Measurements from ENCODE around the gene VANGL1.

Gene VANGL1

DNA sequence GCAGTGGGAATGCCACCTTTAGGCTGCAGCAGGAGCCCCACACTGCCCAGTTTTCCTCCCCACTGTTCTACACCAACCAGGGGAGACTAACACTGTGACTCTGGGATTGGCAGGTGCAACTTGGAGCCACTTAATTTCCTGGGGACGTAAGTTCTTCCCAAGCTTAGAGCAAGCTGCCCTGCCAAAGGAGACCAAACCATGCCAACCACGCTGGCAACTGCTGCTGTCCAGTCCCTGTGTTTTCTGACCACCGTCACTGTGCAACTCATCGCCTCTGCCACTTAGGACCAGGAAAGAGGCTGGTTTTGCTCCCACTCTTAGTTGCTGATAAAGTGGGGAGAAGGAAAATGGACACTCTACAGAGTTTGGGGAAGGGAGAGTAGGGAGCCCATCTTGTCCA, 50.5 kb downstream of the VANGL1 start:
- ATAC-seq, result no peak
- Mint-ChIP-seq H3K27ac (no peak overlapping the region), H3K36me3 (no peaks in the 10 kb centered on the region), H3K4me1 (no peaks in the 10 kb centered on the region), H3K9me3 (no peaks in the 10 kb centered on the region), H3K27me3 (no peaks in the 10 kb centered on the region), H3K4me3 (no peak overlapping the region)

DNA sequence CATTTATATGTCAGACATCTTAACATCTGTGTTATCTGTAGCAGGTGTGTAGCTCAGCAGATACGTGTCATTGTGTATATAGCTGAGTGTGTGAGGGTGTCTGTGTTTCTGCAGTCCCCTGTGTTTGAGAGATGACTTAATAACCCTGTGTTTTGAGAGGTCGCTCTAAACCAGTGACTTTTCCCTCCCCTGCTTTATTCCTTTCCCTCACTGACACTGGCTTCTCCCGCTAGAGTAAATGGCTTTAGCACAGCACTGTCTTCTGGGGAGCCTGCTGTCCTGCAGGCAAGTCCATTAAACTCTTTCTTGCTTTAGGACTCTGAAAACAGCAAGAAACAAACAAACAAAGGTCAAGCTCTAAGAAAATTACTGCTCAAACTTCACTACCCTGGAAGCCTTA, 53.0 kb downstream of the VANGL1 start:
- no peak for ATAC-seq
- H3K27ac Mint-ChIP-seq, result no peak overlapping the region
- no peak overlapping the region for H3K4me3 Mint-ChIP-seq
- no peaks in the 10 kb centered on the region for H3K36me3 Mint-ChIP-seq
- no peaks in the 10 kb centered on the region for H3K27me3 Mint-ChIP-seq
- no peaks in the 10 kb centered on the region for H3K4me1 Mint-ChIP-seq
- no peaks in the 10 kb centered on the region for H3K9me3 Mint-ChIP-seq

DNA sequence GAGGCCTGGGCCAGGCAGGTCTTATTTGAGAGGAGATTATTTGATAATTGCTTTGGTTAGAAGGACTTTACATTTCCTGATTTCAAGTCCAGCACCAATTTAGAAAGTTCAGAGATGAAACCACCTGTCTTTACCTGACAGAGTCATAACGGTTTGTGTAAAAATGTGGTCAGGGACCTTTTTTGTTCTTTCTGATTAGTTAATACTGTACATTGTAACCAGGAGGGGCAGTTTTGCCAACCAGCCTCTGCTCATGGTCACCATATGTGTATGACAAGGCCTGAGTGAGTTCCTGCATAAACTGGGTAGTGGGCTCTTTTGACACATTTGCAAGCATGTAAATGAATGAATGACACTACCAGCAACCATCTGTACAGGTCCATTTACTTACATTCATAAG, 55.8 kb downstream of the VANGL1 start:
- no peaks in the 10 kb centered on the region for H3K4me1 Mint-ChIP-seq
- ATAC-seq, result no peak
- H3K27ac Mint-ChIP-seq, result no peak overlapping the region
- H3K36me3 Mint-ChIP-seq, result no peaks in the 10 kb centered on the region
- no peaks in the 10 kb centered on the region for H3K9me3 Mint-ChIP-seq
- peaks cover 8% of the 10 kb centered on the region for H3K27me3 Mint-ChIP-seq
- no peak overlapping the region for H3K4me3 Mint-ChIP-seq

DNA sequence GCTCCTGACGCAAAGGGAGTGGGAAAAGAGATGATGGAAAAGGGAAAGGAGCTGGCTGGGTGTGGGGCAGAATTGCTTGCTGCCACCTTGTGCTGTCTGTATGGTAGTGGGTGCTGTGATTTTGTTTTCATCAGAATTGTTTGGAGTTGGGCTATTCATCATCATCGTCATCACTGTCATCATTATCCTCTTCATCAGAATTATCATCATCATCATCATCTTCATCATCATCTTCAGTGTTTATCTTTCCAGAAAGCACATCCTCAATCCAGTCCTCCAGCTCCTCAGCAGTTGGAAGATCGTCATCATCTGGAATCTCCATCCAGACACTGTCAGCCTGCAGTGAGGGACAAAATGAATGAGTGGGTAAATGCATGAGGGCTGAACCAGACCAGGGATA, 59.3 kb downstream of the VANGL1 start:
- H3K27ac Mint-ChIP-seq, result no peak overlapping the region
- ATAC-seq, result no peak
- no peaks in the 10 kb centered on the region for H3K36me3 Mint-ChIP-seq
- H3K9me3 Mint-ChIP-seq, result no peaks in the 10 kb centered on the region
- H3K4me1 Mint-ChIP-seq, result no peaks in the 10 kb centered on the region
- peaks cover 8% of the 10 kb centered on the region for H3K27me3 Mint-ChIP-seq
- no peak overlapping the region for H3K4me3 Mint-ChIP-seq

GRCh38 chr1:115702959-115703358, 61.2 kb downstream of the VANGL1 start:
- Mint-ChIP-seq H3K4me1 (no peaks in the 10 kb centered on the region), H3K36me3 (no peaks in the 10 kb centered on the region), H3K27me3 (peaks cover 8% of the 10 kb centered on the region), H3K9me3 (no peaks in the 10 kb centered on the region), H3K27ac (no peak overlapping the region), H3K4me3 (no peak overlapping the region)
- ATAC-seq, result no peak

DNA sequence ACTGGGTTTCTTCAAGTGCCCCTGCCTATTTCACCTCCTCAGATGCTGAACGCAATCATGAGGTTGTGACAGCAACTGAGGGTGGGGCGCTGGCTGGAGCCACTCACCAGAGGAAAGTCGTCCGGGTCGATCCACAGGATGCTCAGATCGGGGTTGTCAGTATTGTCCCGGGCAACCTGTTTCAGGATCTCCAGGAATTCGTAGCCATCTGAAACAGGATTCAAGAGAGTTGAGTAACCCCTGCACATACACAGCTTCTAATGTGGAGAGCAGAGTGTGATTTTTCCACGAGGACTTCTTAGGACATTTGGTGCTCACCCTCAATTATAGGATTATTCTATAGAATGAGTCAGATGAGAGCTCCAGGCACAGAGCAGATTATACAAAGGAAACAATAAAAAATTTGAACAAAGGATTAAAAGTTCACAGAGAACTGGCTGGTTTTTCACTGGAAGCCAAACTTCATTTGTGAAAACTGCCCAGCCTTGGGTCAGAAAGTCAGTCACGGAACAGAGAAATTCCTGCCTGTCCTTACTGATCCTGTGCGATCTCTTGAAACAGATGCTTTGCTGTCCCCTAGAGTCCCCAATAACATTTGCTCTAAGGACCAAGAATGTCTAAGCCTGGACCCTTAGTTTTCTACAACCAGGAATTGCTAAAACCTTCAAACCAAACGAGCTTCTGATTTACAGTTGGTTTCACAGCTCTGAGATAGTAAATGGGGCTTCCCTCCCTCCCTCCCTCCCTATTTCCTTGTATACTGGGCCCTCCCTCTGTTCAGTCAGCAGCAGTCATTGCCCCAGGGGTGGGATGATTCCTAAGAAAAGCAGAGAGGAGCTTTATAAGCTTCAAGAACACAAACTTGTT, 63.5 kb downstream of the VANGL1 start:
- Mint-ChIP-seq H3K27me3 (peaks cover 22% of the 10 kb centered on the region), H3K4me1 (no peaks in the 10 kb centered on the region), H3K4me3 (no peak overlapping the region), H3K27ac (no peak overlapping the region), H3K9me3 (no peaks in the 10 kb centered on the region), H3K36me3 (no peaks in the 10 kb centered on the region)
- no peak for ATAC-seq

DNA sequence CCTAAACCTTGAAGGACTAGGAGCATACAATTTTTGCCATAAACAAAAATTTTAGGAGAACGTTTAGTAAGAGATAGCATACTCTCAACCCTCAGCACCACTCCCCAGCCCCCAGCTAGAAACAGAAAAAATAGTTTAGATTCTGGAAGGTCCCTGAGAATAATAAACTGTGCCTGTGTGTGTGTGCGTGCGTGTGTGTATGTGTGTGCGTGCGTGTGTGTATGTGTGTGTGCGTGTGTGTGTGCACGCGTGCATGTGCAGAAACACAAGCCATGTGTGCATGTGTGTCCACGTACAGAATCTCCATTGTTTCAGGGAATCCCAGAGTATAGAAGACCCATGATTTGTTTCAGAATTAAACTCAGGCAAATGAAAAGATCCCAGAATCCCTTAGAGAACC, 64.2 kb downstream of the VANGL1 start:
- Mint-ChIP-seq H3K9me3 (no peaks in the 10 kb centered on the region), H3K27me3 (peaks cover 28% of the 10 kb centered on the region), H3K36me3 (no peaks in the 10 kb centered on the region), H3K4me1 (no peaks in the 10 kb centered on the region), H3K27ac (no peak overlapping the region), H3K4me3 (no peak overlapping the region)
- ATAC-seq, result no peak

GRCh38 chr1:115706587-115707425, 65.0 kb downstream of the VANGL1 start:
- H3K4me3 Mint-ChIP-seq, result no peak overlapping the region
- no peaks in the 10 kb centered on the region for H3K36me3 Mint-ChIP-seq
- no peaks in the 10 kb centered on the region for H3K9me3 Mint-ChIP-seq
- no peak for ATAC-seq
- H3K27ac Mint-ChIP-seq, result no peak overlapping the region
- H3K4me1 Mint-ChIP-seq, result no peaks in the 10 kb centered on the region
- H3K27me3 Mint-ChIP-seq, result peaks cover 30% of the 10 kb centered on the region

GRCh38 chr1:115710859-115711624, 69.3 kb downstream of the VANGL1 start:
- no peaks in the 10 kb centered on the region for H3K36me3 Mint-ChIP-seq
- ATAC-seq, result no peak
- H3K27me3 Mint-ChIP-seq, result peaks cover 23% of the 10 kb centered on the region
- no peaks in the 10 kb centered on the region for H3K9me3 Mint-ChIP-seq
- no peaks in the 10 kb centered on the region for H3K4me1 Mint-ChIP-seq
- H3K27ac Mint-ChIP-seq, result no peak overlapping the region
- H3K4me3 Mint-ChIP-seq, result no peak overlapping the region

DNA sequence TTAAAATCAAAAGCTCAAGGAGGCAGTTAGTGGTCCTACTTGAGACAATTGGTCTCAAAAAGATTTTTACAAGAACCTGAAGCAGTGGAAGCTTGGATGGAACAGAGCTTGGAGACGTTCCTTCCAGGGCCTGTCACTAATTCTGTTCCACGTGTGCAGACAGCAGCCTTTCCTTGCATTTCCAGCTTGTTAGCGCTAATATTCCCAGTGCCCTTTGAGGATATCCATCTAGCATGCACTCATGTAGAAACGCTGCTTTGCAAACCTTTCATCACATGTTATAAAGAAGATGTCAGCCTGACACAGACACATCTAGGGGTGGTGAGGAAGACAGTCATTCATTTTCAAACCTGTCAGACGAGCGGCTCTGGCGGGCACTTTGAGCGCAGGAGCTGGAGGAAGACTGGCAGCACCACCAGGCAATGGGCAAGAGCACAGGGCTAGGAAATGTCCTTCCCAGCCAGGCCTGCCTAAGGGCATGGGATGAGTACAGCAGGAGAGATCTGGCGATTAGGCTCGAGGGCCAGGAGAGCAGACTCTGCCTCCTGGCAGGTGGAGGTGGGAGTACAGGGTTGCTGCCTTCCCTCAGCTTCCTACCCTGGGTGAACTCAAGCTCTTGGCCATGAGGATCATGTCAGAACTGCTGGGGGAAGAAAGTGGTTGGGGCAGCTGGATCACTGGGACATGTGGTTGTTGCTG, 71.3 kb downstream of the VANGL1 start:
- no peaks in the 10 kb centered on the region for H3K9me3 Mint-ChIP-seq
- H3K36me3 Mint-ChIP-seq, result no peaks in the 10 kb centered on the region
- peaks cover 33% of the 10 kb centered on the region for H3K27me3 Mint-ChIP-seq
- H3K4me3 Mint-ChIP-seq, result no peak overlapping the region
- no peak for ATAC-seq
- H3K4me1 Mint-ChIP-seq, result no peaks in the 10 kb centered on the region
- H3K27ac Mint-ChIP-seq, result no peak overlapping the region

- Mint-ChIP-seq H3K4me3 (no peak overlapping the region), H3K27ac (no peak overlapping the region), H3K27me3 (peaks cover 35% of the 10 kb centered on the region), H3K9me3 (no peaks in the 10 kb centered on the region), H3K36me3 (no peaks in the 10 kb centered on the region), H3K4me1 (no peaks in the 10 kb centered on the region)
- no peak for ATAC-seq
Measured at GRCh38 chr1:115713906-115714305, 72.1 kb downstream of the VANGL1 start.

GRCh38 chr1:115714572-115715141, 72.9 kb downstream of the VANGL1 start:
- H3K27ac Mint-ChIP-seq, result no peak overlapping the region
- H3K27me3 Mint-ChIP-seq, result peaks cover 27% of the 10 kb centered on the region
- ATAC-seq, result no peak
- no peak overlapping the region for H3K4me3 Mint-ChIP-seq
- H3K4me1 Mint-ChIP-seq, result no peaks in the 10 kb centered on the region
- H3K9me3 Mint-ChIP-seq, result no peaks in the 10 kb centered on the region
- no peaks in the 10 kb centered on the region for H3K36me3 Mint-ChIP-seq

- Mint-ChIP-seq H3K36me3 (no peaks in the 10 kb centered on the region), H3K27me3 (peaks cover 17% of the 10 kb centered on the region), H3K4me3 (no peak overlapping the region), H3K27ac (no peak overlapping the region), H3K4me1 (no peaks in the 10 kb centered on the region), H3K9me3 (no peaks in the 10 kb centered on the region)
- no peak for ATAC-seq
Measured at GRCh38 chr1:115717541-115717940, 75.8 kb downstream of the VANGL1 start.

DNA sequence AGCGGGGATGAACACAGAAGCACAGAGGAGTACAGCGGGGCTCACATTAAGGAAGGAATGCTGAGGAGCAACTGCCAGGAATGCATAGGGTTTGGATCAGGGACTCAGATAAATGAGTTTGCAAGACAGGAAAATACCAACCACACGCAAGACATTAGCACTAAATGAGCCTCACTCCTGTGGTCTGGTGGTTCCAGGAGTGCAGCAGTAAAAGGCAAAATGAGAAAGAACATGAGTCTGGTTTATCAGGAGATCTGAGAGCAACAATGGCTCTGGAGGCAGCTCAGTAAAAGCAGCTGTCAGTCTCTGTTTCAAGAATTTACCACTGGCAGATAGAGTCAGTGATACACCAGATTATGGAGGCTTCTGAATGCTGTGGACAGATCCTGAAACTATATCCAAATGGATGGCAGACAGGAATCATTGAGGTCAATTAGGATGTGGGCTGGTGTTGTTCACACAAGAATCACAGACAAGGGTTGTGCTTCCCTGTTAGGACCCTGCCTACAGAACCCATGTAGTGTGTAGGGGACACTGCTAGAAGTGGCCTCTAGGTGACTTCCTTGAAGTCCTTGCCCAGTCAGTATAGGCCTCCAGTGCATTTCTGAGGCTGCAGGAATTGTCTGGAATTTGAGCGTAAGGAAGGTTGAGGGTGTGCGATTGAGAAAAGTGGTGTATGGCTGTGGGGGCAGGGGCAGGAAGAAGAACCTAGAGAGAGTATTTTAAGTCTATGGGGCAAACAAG, 76.4 kb downstream of the VANGL1 start:
- no peak for ATAC-seq
- Mint-ChIP-seq H3K27me3 (peaks cover 21% of the 10 kb centered on the region), H3K4me3 (no peak overlapping the region), H3K36me3 (no peaks in the 10 kb centered on the region), H3K4me1 (no peaks in the 10 kb centered on the region), H3K9me3 (no peaks in the 10 kb centered on the region), H3K27ac (no peak overlapping the region)

All from stimulated activated memory B cell treated with anti-CD40 and anti-IgM and Interleukin-4, amounts not matched to agents 10 μg/mL and 1 μg/mL and 100 μg/mL, for 72 hours (primary cell).